Measurements from ENCODE around the gene PLEKHA8.

GRCh38 chr7:30177186-30177585, 149.0 kb downstream of the PLEKHA8 start:
- no peak for TF ChIP-seq EZH2 (IDR thresholded peaks at IDR 0.05)
- no peak for TF ChIP-seq POLR2AphosphoS5 (IDR thresholded peaks at IDR 0.05; ENCODE audit: borderline replicate concordance, low read depth, low read length)
- no peak for TF ChIP-seq FOXP2 (optimal IDR thresholded peaks at IDR 0.05; ENCODE audit: control extremely low read depth, extremely low read length, insufficient read depth)
